ENCODE measurements around the gene SCAP. TPM values are rescaled to one million over a fixed set of nuclear protein-coding genes. Genes with fewer than 3 reads are reported as not detected.
A peak's percentile ranks its signal among the peaks of the same experiment; 100 is the strongest.

The SCAP gene
- total and polyA plus RNA-seq, 9 donors, result 52.4 to 192 (median 80.9) TPM

DNA sequence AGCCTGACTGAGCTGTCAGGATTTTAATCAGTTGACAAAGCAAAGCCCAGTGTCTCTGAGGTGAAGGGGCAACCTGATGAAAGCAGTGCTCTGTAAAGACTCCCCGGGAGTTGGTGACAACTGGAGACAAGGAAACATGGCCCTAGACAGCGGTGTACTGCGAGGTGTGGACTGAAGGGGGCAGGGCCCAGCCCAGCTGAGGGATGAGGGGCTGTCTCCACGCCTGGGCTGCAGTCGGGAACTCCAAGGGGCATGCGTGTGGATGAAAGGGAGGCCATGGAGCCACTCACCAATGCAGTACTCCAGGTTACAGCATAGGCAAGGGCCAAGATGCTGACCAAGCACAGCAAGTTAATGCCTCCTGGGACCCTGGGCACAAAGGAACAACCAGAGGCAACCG lies 45.1 kb downstream of the SCAP start:
- TF ChIP-seq EP300 (IDR thresholded peaks at IDR 0.05), result no peak
- TF ChIP-seq, protein P1, sequence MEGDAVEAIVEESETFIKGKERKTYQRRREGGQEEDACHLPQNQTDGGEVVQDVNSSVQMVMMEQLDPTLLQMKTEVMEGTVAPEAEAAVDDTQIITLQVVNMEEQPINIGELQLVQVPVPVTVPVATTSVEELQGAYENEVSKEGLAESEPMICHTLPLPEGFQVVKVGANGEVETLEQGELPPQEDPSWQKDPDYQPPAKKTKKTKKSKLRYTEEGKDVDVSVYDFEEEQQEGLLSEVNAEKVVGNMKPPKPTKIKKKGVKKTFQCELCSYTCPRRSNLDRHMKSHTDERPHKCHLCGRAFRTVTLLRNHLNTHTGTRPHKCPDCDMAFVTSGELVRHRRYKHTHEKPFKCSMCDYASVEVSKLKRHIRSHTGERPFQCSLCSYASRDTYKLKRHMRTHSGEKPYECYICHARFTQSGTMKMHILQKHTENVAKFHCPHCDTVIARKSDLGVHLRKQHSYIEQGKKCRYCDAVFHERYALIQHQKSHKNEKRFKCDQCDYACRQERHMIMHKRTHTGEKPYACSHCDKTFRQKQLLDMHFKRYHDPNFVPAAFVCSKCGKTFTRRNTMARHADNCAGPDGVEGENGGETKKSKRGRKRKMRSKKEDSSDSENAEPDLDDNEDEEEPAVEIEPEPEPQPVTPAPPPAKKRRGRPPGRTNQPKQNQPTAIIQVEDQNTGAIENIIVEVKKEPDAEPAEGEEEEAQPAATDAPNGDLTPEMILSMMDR (IDR thresholded peaks at IDR 0.05), result no peak
- intact Hi-C loops (cut with DNase I), result no loop called here
- H3K4me1 ChIP-seq (ENCODE audit: insufficient read depth), result no peaks in the 10 kb centered on the region
- H3K27ac ChIP-seq, result no peak overlapping the region
- H3K36me3 ChIP-seq, result no peaks in the 10 kb centered on the region
- DNase-seq, result no peak
- 91 to 92% (median 91%) methylated on average over 7 of the region's 7 CpGs for WGBS, 3 donors
- no peaks in the 10 kb centered on the region for H3K27me3 ChIP-seq
- no peak overlapping the region for H3K4me3 ChIP-seq
- no peaks in the 10 kb centered on the region for H3K9me3 ChIP-seq

DNA sequence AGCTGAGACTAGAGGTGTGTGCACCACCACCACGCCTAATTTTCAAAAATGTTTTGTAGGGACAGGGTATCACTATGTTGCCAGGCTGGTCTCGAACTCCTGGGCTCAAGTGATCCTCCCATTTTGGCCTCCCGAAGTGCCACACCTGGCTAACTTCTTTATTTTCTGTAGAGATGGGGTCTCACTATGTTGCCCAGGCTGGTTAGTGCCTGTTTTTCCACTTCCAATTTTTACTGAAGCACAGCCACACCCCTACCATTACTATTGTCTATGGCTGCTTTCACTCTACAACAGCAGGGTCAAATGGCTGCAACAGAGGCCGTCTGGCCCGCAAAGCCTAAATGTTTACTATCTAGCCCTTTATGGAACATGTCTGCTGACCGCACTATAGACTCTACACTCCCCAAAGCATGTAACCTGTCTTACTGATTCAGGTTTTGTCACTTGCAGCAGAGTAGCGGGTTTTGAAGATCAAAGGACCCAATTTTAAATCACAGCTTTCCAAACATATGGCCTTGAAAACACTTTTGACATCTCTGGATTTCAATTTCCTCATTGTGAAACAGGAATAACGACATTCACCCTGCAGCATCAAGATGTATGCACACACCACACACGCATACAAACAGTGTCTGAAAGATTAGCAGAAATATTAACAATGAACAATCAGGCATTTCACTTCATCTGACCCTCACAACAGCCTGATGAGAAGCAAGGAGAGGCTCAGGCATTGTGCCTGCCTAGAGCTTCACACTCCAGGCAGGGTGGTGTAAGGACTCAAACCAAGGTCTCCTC lies 46.1 kb downstream of the SCAP start:
- Histone ChIP-seq H3K9me3 (no peaks in the 10 kb centered on the region), H3K36me3 (no peaks in the 10 kb centered on the region), H3K27ac (no peak overlapping the region), H3K4me3 (no peak overlapping the region), H3K4me1 (ENCODE audit: insufficient read depth) (no peaks in the 10 kb centered on the region), H3K27me3 (no peaks in the 10 kb centered on the region)
- no peak for DNase-seq
- TF ChIP-seq POLR2A (IDR thresholded peaks at IDR 0.05), result no peak
- TF ChIP-seq EP300 (IDR thresholded peaks at IDR 0.05), result no peak
- TF ChIP-seq, protein P1 (IDR thresholded peaks at IDR 0.05), result no peak
- intact Hi-C loops (cut with DNase I), result loop anchor here in 1 of 4 donors (10.0 kb wide), 1 partner anchor 45 kb away; the partner anchor contains the start of gene SCAP
- WGBS, 3 donors, result 92 to 94% (median 93%) methylated on average over 9 of the region's 9 CpGs

DNA sequence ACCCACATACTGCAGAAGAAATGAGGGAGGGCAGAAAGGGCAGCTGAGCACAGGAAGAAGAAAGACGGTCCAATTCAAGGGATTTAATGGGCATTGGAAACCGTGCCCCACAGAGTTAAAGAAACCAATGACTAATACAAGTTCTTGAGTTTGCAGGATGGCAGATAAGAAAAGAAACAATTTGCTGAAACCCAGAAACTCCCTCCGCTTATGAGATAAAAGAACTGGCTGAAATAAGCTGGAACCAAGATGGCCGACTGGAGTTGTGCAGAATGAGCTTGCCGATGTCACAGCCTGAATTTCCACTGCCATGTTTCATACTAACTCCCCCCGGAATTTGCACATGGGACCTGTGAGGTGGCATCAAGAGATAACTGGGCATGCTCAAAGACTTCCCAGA lies 47.1 kb downstream of the SCAP start:
- DNase-seq, result no peak
- WGBS, 3 donors, result 56 to 69% (median 66%) methylated on average over 6 of the region's 6 CpGs
- no peaks in the 10 kb centered on the region for H3K27me3 ChIP-seq
- H3K9me3 ChIP-seq, result no peaks in the 10 kb centered on the region
- intact Hi-C loops (cut with DNase I), result loop anchor here in 1 of 4 donors (10.0 kb wide), 1 partner anchor 46 kb away; the partner anchor contains the start of gene SCAP
- no peaks in the 10 kb centered on the region for H3K36me3 ChIP-seq
- no peaks in the 10 kb centered on the region for H3K4me1 ChIP-seq (ENCODE audit: insufficient read depth)
- no peak overlapping the region for H3K4me3 ChIP-seq
- H3K27ac ChIP-seq, result no peak overlapping the region
- TF ChIP-seq EP300 (IDR thresholded peaks at IDR 0.05) (no peak), POLR2A (IDR thresholded peaks at IDR 0.05) (no peak)
- TF ChIP-seq, protein P1 (IDR thresholded peaks at IDR 0.05), result no peak

DNA sequence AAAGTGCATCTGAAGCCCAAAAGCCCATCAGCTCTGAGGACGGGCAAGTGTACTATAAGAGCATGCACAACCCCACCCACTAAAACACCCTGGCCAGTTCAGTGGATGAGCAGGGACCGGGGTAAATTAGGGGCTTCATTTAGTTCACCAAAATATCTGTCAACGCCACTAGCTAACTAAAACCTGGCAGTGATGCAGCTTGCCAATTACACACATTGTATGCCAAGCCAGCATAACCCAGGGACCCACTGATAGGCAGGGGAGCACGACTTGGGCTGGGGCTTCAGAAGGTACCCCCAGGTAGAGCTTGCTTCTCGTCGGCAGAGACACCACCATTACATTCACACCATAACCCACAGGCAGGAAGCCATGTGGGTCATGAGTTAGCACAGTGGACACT lies 47.9 kb downstream of the SCAP start:
- peak in 2 of 5 donors; percentile 3 to 4 for DNase-seq
- no peaks in the 10 kb centered on the region for H3K9me3 ChIP-seq
- H3K27me3 ChIP-seq, result no peaks in the 10 kb centered on the region
- 78 to 92% (median 81%) methylated on average over 6 of the region's 6 CpGs for WGBS, 3 donors
- H3K4me3 ChIP-seq, result no peak overlapping the region
- no peaks in the 10 kb centered on the region for H3K36me3 ChIP-seq
- H3K27ac ChIP-seq, result no peak overlapping the region
- intact Hi-C loops (cut with DNase I), result loop anchor here in 1 of 4 donors (10.0 kb wide), 1 partner anchor 47 kb away; the partner anchor contains the start of gene SCAP
- H3K4me1 ChIP-seq (ENCODE audit: insufficient read depth), result no peaks in the 10 kb centered on the region
- TF ChIP-seq EP300 (IDR thresholded peaks at IDR 0.05) (no peak), POLR2A (IDR thresholded peaks at IDR 0.05) (no peak)
- TF ChIP-seq, protein P1 (IDR thresholded peaks at IDR 0.05), result no peak

Measured in ovary (tissue), 9 donors.